B cell (primary cell): ENCODE measurements around the gene ZNF277. TPM values are rescaled to one million over a fixed set of nuclear protein-coding genes. Genes with fewer than 3 reads are reported as not detected.

ENCODE experiments used
- ATAC-seq: fragments of 200-7000 bp; cut with Tn5 transposase; one replicate; pipeline ENCODE4 v1.10.0; 2021; ENCODE audit warnings: low read depth, mild to moderate bottlenecking, moderate number of reproducible peaks, moderate library complexity
- CTCF ChIA-PET: fragments of 350-600 bp; sonication (Branson Sonifier 250); formaldehyde crosslinking; loops from one replicate; lab custom pipeline; 2021; ENCODE audit warnings: antibody characterized with exemption, inconsistent platforms; lab: Charles Lee
- POLR2A ChIA-PET: fragments of 350-600 bp; sonication (Branson Sonifier 250); formaldehyde crosslinking; loops from one replicate; lab custom pipeline; 2021; ENCODE audit warnings: antibody characterized with exemption; lab: Charles Lee
- DNase-seq: peaks from one replicate; pipeline ENCODE4 v3.0.0; 2013
- H2AFZ ChIP-seq: 2 replicates; pipeline ENCODE4 v1.6.1; 2012; ENCODE audit warnings: mild to moderate bottlenecking, low read depth, low read length; ENCODE audit not compliant: insufficient read depth, poor library complexity, severe bottlenecking
- H3K27ac ChIP-seq, 2 donors: 1 replicate in 1 of 2; 2 replicates in 1 of 2; pipeline ENCODE4 v1.5.1; 2012 to 2013; ENCODE audit warnings: low read length in 2 of 2, mild to moderate bottlenecking in 2 of 2, moderate library complexity in 1 of 2
- H3K27me3 ChIP-seq, 4 experiments: fragments of 200-600 bp in 1 of 4; sonication (generic) in 1 of 4; replicated peaks in 1 of 4; 1 replicate in 2 of 4; 2 replicates in 2 of 4; pipeline versions ENCODE4 v1.6.1 to v1.7.0; 2013 to 2016; ENCODE audit warnings: low read length in 3 of 4, mild to moderate bottlenecking in 2 of 4, mixed read lengths in 1 of 4, moderate library complexity in 1 of 4; ENCODE audit not compliant: insufficient read depth in 4 of 4, control insufficient read depth in 3 of 4; ENCODE audit errors: control extremely low read depth in 1 of 4
- H3K36me3 ChIP-seq, 2 experiments: replicated peaks in 1 of 2; 1 replicate in 1 of 2; 2 replicates in 1 of 2; pipeline versions ENCODE4 v1.6.1 to v1.7.1; 2013; ENCODE audit warnings: low read length in 1 of 2; ENCODE audit not compliant: insufficient read depth in 2 of 2, control insufficient read depth in 1 of 2; ENCODE audit errors: control extremely low read depth in 1 of 2, extremely low read depth in 1 of 2
- H3K4me1 ChIP-seq, 2 donors: fragments of 200-600 bp in 1 of 2; sonication (generic) in 1 of 2; 1 replicate in 1 of 2; 2 replicates in 1 of 2; pipeline versions ENCODE4 v1.5.1 to v1.6.1; 2013 to 2017; ENCODE audit warnings: low read length in 2 of 2; ENCODE audit not compliant: control insufficient read depth in 2 of 2, insufficient read depth in 2 of 2
- H3K4me2 ChIP-seq: replicated peaks from 2 replicates; pipeline ENCODE3; 2012; ENCODE audit warnings: mild to moderate bottlenecking, low read depth, low read length; ENCODE audit not compliant: poor library complexity, severe bottlenecking
- H3K4me3 ChIP-seq, 5 experiments: fragments of 200-600 bp in 1 of 5; sonication (generic) in 1 of 5; 1 replicate in 3 of 5; 2 replicates in 2 of 5; pipeline versions ENCODE4 v1.5.1 to v1.7.0; 2011 to 2016; ENCODE audit warnings: low read length in 4 of 5, mild to moderate bottlenecking in 4 of 5, low read depth in 2 of 5, control low read depth in 1 of 5, moderate library complexity in 1 of 5; ENCODE audit not compliant: insufficient read depth in 1 of 5; ENCODE audit errors: control extremely low read depth in 1 of 5, extremely low read depth in 1 of 5
- H3K79me2 ChIP-seq: fragments of 200-600 bp; sonication (generic); one replicate; pipeline ENCODE4 v1.6.0; 2016; ENCODE audit warnings: low read length; ENCODE audit not compliant: control insufficient read depth, insufficient read depth
- H3K9ac ChIP-seq: fragments of 200-600 bp; sonication (generic); 2 replicates; pipeline ENCODE4 v1.6.1; 2017; ENCODE audit warnings: mild to moderate bottlenecking, low read length, moderate library complexity
- H3K9me3 ChIP-seq, 3 donors: one replicate each; pipeline versions ENCODE4 v1.6.1 to v1.7.1; 2013; ENCODE audit warnings: low read length in 2 of 3; ENCODE audit not compliant: control insufficient read depth in 2 of 3, insufficient read depth in 1 of 3; ENCODE audit errors: control extremely low read depth in 1 of 3
- H4K20me1 ChIP-seq: 2 replicates; pipeline ENCODE4 v1.6.0; 2012; ENCODE audit warnings: mild to moderate bottlenecking, low read length; ENCODE audit not compliant: insufficient read depth, control insufficient read depth, poor library complexity, severe bottlenecking
- H3K27ac Mint-ChIP-seq: one replicate; pipeline ENCODE4 v1.8.0; 2021; ENCODE audit warnings: mixed read lengths
- H3K27me3 Mint-ChIP-seq: one replicate; pipeline ENCODE4 v1.8.0; 2021; ENCODE audit warnings: mixed read lengths
- H3K4me1 Mint-ChIP-seq: one replicate; pipeline ENCODE4 v1.8.0; 2021; ENCODE audit warnings: mixed read lengths
- H3K4me3 Mint-ChIP-seq: one replicate; pipeline ENCODE4 v1.8.0; 2021; ENCODE audit warnings: mixed read lengths
- H3K9me3 Mint-ChIP-seq: one replicate; pipeline ENCODE4 v1.8.0; 2022; ENCODE audit warnings: mixed read lengths; ENCODE audit not compliant: insufficient read depth
- EZH2 ChIP-seq: IDR thresholded peaks from 2 replicates; pipeline ENCODE4 v1.6.1; 2012; ENCODE audit warnings: borderline replicate concordance, low read depth, mild to moderate bottlenecking, moderate library complexity, low read length; ENCODE audit not compliant: insufficient read depth, poor library complexity, severe bottlenecking
- WGBS: methylation state at CpG from one replicate; pipeline ENCODE4 v1.1.5; 2013; ENCODE audit warnings: missing lambda C conversion rate; ENCODE audit not compliant: insufficient coverage; 5-methylcytosine and 5-hydroxymethylcytosine counted together
- intact Hi-C: fragments of 100-400 bp; cut with micrococcal nuclease; formaldehyde crosslinking; loops from one replicate; pipeline ENCODE4 v1.10.0; 2022
- polyA plus RNA-seq: library from polyadenylated mRNA; depleted of rRNA; stranded (reverse); fragments of >200 nt; gene quantifications from 2 replicates; pipeline ENCODE4 v1.2.3, GENCODE V29; 2012
- total RNA-seq, 2 donors: library from RNA; stranded (reverse); fragments of 120-200 nt in 1 of 2; gene quantifications; 1 replicate in 1 of 2; 2 replicates in 1 of 2; pipeline versions ENCODE4 v1.2.3 to v1.2.4, GENCODE V29; 2013 to 2022
- TF ChIP-seq, protein P1 (sequence below): fragments of 200-600 bp; IDR thresholded peaks from one replicate; pipeline ENCODE4 v1.8.0; 2022; ENCODE audit warnings: antibody characterized with exemption, mild to moderate bottlenecking

ZNF277 gene
- total and polyA plus RNA-seq, 2 donors (not counting 1 experiment from before 2014, with no cell fraction given): 9.5 to 18.6 TPM

DNA sequence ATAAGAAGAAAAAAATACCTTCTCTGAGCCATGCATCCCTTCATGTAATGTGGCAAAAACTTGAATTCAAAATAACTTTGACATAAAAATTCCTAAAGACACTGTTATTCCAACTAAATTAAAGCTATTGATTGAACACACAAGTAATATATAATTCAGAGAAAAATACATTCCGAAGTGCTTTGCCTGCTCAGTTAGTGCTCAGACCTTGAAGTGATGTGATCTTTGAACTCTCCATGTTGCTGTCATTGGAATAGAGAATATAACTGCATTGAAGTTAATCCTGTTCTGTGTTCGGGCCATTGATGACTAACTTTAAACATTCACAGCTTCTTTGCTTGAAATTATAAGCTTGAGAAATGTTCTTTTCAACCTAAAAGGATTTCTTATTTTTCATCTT is 129.8 kb downstream of the ZNF277 start:
- DNase-seq: no peak
- no peak overlapping the region for H3K27ac Mint-ChIP-seq
- Histone ChIP-seq H4K20me1 (no peaks in the 10 kb centered on the region), H3K79me2 (no peaks in the 10 kb centered on the region), H3K4me1 (no peaks in the 10 kb centered on the region), H3K9ac (no peak overlapping the region), H3K27ac (no peak overlapping the region), H3K4me2 (no peak overlapping the region), H2AFZ (no peak overlapping the region), H3K9me3 (no peaks in the 10 kb centered on the region), H3K4me3 (no peak overlapping the region), H3K36me3 (peaks cover 12 to 37% of the 10 kb centered on the region in 2 experiments), H3K27me3 (no peaks in the 10 kb centered on the region)
- no peak for TF ChIP-seq EZH2
- TF ChIP-seq, protein P1, sequence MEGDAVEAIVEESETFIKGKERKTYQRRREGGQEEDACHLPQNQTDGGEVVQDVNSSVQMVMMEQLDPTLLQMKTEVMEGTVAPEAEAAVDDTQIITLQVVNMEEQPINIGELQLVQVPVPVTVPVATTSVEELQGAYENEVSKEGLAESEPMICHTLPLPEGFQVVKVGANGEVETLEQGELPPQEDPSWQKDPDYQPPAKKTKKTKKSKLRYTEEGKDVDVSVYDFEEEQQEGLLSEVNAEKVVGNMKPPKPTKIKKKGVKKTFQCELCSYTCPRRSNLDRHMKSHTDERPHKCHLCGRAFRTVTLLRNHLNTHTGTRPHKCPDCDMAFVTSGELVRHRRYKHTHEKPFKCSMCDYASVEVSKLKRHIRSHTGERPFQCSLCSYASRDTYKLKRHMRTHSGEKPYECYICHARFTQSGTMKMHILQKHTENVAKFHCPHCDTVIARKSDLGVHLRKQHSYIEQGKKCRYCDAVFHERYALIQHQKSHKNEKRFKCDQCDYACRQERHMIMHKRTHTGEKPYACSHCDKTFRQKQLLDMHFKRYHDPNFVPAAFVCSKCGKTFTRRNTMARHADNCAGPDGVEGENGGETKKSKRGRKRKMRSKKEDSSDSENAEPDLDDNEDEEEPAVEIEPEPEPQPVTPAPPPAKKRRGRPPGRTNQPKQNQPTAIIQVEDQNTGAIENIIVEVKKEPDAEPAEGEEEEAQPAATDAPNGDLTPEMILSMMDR: no peak
- intact Hi-C loops: no loop called here
- no peak for ATAC-seq
- WGBS: no CpG with 5 or more reads among the region's 2 CpGs
- H3K27me3 Mint-ChIP-seq: no peaks in the 10 kb centered on the region
- H3K9me3 Mint-ChIP-seq: no peaks in the 10 kb centered on the region
- no peak overlapping the region for H3K4me3 Mint-ChIP-seq
- ChIA-PET CTCF (no interaction called here), POLR2A (no interaction called here)
- no peaks in the 10 kb centered on the region for H3K4me1 Mint-ChIP-seq

DNA sequence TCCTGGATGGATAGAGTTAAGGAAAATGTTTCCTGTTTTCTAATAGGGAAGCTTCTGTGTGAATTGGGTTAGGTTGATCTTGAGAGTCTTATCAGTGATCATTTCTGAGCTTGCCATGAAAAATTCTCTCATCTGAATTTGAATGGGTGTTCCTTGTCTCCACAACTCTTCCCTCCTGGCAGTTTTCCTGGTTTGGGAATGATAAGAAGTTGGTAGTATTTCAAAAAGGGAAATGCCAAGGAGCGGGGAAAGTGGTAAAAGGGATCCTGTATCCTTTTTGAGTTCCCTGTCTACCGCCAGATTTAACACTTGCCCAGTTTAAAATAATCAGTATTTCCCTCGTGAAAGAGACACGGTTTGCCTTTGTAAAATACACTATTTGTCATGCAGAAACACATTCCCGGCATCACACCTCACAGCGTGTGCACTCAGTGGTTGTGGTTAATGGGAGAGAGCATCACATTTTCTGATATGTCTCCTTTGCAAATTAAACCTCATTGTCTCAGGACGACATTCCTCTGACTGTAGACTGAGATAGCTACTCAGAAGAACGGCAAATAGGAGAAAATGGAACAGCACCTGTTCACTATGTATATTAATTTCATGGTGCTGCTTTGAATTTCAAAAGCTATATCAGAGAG is 130.6 kb downstream of the ZNF277 start:
- ChIA-PET CTCF (no interaction called here), POLR2A (no interaction called here)
- DNase-seq (no peak), ATAC-seq (no peak)
- no peaks in the 10 kb centered on the region for H3K27me3 Mint-ChIP-seq
- no peak overlapping the region for H3K4me3 Mint-ChIP-seq
- Histone ChIP-seq H3K4me3 (no peak overlapping the region), H3K36me3 (peaks cover 13 to 39% of the 10 kb centered on the region in 2 experiments), H3K79me2 (no peaks in the 10 kb centered on the region), H3K9me3 (no peaks in the 10 kb centered on the region), H4K20me1 (no peaks in the 10 kb centered on the region), H3K27me3 (no peaks in the 10 kb centered on the region), H3K4me1 (no peaks in the 10 kb centered on the region), H3K27ac (no peak overlapping the region), H3K9ac (no peak overlapping the region), H2AFZ (no peak overlapping the region), H3K4me2 (no peak overlapping the region)
- TF ChIP-seq, protein P1: no peak
- TF ChIP-seq EZH2: no peak
- WGBS: no CpG with 5 or more reads among the region's 8 CpGs
- intact Hi-C loops: no loop called here
- no peaks in the 10 kb centered on the region for H3K9me3 Mint-ChIP-seq
- no peaks in the 10 kb centered on the region for H3K4me1 Mint-ChIP-seq
- H3K27ac Mint-ChIP-seq: no peak overlapping the region
